GM18873 (cell line): ENCODE data around the gene PTER.

ENCODE experiments used
- ATAC-seq: cut with Tn5 transposase; IDR thresholded peaks from one replicate; pipeline ENCODE4 v1.9.1; 2021; ENCODE audit warnings: mild to moderate bottlenecking, moderate library complexity, moderate number of reproducible peaks; ENCODE audit not compliant: unreplicated experiment, low FRiP score

The PTER gene

DNA sequence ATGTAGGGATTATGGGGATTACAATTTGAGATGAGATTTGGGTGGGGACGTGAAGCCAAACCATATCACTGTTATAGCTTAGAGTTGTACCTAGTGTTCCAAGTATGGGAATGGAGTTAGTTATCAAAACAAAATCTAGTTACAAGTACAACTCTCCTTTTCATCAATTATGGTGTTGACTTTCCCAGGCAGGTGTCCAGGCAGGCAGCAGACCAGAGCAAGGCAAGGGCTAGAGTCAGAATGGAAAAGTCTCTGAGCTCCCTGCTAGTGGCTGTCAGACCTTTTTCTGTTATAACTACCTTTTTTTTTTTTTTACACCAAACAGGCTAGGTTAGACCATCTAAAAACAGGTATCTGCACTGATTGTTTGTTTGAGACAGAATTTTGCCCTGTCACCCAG, 29.2 kb downstream of the PTER start:
- no peak for ATAC-seq

GRCh38 chr10:16470747-16471146, 33.9 kb downstream of the PTER start:
- no peak for ATAC-seq

GRCh38 chr10:16472828-16473227, 36.0 kb downstream of the PTER start:
- no peak for ATAC-seq

GRCh38 chr10:16477757-16478156, 40.9 kb downstream of the PTER start:
- ATAC-seq = no peak

DNA sequence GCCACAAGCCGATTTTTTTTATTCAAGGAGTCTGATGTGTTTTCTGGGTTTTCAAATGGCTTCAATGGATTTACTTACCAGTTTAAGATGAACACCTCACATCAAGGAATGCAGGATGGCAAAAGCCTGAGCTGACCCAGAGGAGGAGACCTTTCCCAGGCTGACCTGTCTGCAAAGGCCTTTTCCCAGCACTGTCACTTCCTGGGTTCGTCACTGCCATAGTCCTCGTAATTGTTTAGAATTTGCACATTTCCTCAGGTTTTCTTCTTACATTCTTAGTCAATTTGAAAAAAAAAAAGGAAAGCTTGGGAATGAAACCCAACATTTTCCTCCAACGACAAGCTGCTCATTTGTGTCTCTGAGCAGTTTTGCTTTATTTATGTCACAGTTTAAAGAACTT, 42.0 kb downstream of the PTER start:
- ATAC-seq = no peak

DNA sequence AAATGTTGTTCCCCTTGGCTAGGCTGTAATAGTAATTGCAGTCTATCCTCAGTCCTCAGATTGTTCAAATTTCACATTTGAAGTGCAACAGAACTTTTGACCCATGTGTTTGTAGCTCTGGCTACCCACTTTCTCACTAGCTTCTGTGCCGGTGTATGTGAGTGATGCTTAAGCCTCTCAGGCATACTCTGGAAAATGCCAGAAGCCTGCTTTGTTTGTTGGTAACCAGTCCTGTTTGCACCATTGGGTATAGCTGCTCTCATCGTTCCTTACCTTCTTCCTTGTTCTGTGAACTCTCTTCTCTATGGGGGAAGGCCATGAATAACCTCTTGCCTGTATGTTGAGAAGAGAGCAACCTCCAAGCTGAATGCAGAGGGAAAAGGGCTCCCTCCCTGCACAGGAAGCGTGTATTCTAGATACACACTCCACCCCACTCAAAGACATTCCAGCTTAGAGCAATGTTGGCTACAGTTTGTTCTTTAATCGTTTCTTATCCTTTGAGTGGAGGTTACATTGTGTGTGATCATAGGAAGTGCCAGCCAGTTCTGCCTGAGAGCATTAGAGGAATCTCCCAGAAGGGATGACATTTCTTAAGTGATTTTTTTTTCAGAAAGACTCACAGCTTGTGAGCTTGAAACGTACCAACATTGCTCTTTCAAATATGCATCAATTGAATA, 44.4 kb downstream of the PTER start:
- no peak for ATAC-seq

DNA sequence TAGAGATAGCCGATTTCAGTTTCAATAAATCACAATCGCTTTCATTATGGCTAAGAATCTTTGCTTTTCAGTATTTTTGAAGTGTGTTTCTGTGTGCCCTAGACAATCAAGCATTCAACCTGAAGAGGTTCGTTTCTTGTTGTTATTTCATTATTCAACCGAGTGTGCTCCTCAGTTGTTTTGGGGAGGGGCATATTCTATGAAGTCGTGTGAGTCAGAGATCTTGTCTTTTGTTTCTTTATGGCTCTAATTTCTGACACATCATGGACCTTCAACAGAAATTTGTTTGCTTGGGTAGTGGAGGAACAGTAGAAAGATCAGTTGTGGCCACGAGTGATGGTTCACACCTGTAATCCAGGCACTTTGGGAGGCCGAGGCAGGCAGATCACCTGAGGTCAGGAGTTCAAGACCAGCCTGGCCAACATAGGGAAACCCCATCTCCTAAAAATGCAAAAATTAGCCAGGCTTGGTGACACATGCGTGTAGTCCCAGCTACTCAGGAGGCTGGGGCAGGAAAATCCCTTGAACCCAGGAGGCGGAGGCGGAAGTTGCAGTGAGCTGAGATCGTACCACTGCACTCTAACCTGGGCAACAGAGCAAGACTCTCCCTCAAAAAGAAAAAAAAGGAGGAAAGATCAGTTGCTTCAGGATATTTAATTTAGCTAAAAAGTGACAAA, 46.6 kb downstream of the PTER start:
- ATAC-seq = no peak

DNA sequence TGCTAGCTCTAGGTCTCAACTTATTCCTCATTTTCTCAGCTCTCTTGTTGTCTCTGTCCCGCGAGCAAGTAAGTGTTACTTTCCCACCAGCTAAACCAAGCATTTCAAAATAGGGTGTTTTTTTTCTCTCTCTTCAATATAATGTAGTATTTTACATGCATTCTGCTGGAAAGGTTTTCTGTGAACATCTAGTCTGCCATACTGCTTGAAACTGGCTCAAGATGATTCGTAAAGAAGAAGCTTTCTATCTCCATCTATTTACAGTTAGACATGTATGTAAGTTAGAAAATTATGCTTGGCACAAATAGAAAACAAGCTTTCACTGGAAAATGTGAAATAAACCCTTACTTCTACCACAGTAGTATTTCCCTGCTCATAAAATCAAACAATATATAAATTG, 53.7 kb downstream of the PTER start:
- no peak for ATAC-seq

DNA sequence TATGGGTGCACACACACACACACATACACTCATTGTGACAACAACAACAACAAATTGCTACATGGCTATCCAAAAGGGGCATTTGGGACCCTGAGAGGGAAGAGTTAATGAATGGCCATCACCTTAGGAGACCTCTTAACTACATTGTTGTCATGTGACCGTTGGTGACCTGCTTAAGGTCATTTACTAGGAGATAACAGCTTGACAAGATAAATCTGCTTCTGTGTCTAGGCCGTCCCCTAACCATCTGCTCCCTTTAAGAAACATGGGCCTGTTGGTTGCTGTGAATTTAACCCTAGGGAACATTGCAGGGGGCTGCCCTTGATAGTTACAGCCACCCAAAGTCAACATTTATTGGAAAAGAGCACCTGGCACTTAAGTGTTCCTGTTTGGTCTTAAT, 55.1 kb downstream of the PTER start:
- no peak for ATAC-seq

- ATAC-seq = no peak
Observed at GRCh38 chr10:16493884-16494536, 57.2 kb downstream of the PTER start.

- no peak for ATAC-seq
Observed at GRCh38 chr10:16497911-16498310, 61.1 kb downstream of the PTER start.

DNA sequence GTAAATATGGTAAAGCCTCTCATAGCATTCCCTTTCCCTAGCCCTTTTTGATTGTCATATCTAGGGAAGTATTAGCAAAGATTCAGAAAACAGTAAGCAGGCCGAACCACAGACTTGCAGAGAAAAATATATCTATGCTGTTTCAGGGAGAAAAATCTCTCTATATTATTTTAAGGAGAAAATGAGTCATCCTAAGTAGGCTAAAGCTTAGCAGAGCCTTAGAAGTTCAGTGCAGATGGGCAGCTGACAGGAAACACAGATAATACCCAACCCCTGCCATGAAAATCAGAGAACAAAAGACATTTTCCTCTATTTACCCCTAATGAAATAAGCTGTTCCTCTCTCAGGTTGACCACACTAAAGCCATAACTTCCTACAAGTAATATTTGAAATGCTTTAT, 68.4 kb downstream of the PTER start:
- ATAC-seq = no peak

- no peak for ATAC-seq
Observed at GRCh38 chr10:16509996-16510395, 73.2 kb downstream of the PTER start.

GRCh38 chr10:16510843-16511242, 74.0 kb downstream of the PTER start:
- ATAC-seq = no peak

DNA sequence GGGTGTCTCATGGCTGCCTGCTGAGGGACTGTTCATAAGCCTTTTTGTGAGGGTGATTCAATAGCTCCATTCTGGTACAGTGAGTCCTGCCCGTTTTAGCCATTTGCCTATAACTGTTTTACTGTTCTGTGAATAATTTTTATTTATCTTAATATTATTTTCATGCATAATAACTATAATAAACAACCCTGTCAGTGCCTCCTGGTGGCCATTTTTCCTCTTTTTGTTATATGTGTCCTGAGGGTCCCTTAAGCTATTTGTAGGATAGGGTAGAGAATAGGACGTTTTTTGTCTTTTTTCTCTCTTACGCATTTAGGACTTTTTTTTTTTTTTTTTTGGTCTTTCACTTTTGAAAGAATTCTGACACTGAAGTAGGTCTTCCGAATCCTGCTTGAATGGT, 82.0 kb downstream of the PTER start:
- ATAC-seq = no peak

DNA sequence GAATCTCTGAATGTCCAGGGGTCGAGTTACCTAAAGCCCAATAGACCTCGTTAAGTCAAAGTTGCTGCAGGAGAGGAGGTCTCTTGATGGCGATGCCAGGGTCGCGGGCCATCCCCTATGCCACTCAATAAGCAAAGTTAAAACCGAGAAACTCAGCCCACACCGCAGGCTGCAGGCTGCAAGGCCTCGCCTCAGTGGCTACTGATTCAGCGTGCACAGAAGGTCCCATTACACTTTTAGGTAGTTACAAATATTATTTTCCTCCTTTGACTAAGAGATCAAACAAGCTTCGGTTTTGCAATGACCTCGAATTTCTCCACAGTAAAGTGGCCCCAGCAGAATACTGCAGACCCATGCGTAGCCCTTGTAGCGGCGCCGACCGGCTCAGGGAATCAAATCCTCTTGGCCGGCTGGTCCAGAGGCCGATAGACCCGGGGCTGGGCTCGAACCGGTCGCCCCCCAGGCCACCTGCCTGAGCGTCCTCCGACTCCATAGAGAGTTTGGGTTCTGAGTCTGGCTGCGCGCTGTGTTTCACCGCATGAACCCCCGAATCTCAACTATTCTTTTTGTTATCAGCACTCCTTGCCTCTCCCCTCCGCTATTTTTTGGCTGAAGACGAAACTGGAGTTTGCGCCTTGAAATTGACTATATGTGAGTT, 82.6 kb downstream of the PTER start:
- ATAC-seq = peak; percentile 81

GRCh38 chr10:16519908-16520861, 83.4 kb downstream of the PTER start:
- no peak for ATAC-seq

DNA sequence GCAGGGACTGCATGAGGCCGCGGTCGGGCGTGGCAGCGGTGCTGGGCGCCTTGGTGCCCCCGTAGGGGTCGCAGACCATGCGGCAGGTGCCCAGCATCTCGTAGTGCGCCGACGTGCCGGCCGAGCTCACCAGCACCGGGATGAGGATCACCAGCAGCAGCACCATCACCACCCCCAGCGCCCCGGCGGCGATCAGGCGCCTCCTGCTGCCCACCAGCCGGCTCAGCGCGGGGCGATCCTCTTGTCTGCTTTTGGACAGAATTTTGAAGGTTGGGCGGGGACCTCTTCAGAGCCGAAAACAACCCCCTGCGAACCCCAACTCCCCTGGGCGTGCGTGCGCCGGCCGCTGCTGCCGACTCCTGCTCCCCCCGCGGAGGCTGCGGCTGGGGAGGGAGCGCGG, 84.1 kb downstream of the PTER start:
- ATAC-seq = no peak

DNA sequence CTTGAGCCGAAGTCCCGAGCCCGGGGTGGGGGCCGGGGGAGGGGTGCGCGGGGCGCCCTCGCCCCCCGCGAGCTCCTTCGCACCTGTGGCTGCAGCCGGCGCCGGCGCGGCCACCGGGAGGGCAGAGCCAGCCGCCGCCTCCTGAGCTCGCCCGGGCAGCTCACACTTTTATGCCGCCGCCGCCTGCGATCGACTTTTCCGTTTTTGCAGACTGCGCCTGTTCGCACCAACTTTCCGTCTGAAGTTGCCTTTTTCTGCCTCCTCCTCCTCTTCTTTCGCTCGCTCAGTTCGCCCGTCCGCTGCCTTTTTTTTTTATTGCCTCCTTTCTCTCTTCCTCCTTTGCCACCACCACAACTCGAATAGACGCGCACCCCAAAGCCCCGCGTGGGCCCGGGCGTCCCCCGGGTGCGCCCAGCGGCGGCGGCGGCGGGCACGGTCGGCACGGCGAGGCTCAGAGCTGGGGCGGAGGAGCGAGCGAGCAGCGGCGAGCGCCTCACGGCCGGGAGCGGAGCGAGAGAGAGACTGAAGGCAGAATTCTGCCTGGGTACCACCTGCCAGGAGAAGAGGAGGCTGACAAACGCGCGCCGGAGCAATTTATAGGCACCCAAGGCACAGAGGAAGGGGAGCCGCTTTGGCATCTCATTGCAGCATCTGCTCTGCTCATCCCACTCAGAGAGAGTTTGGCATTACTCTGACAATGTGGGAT, 84.7 kb downstream of the PTER start, which contains the start of gene C1QL3:
Gene C1QL3, minus strand, starts transcription at position 569 of the 706 bp plus-strand sequence. CDS start 814 bp downstream, outside the sequence.
- ATAC-seq = no peak
